GM12878 (cell line): ENCODE results near the gene ATP7A. TPM values are rescaled to one million over a fixed set of nuclear protein-coding genes. Genes with fewer than 3 reads are reported as not detected.

Source experiments
- polyA plus RNA-seq, 11 experiments: library from polyadenylated mRNA; depleted of rRNA in 4 of 11; unstranded in 6 of 11; stranded (reverse) in 5 of 11; fragments of >200 nt; fragmentation: Nextera tagmentation in 4 of 11; fragmentation: Illumina TruSeq in 1 of 11; extraction: Ambion mirVana in 4 of 11; extraction: Trizol in 1 of 11; gene quantifications; 1 replicate in 1 of 11; 2 replicates in 10 of 11; pipeline versions ENCODE4 v1.2.1 to v1.2.3, GENCODE V29; 2011 to 2016; ENCODE audit warnings: inconsistent platforms in 2 of 11, missing spikeins in 2 of 11, low read depth in 1 of 11
- small RNA-seq: library from RNA; depleted of rRNA; stranded (forward); fragments of <200 nt; gene quantifications from one replicate; pipeline ENCODE3, GENCODE V24; 2014
- total RNA-seq, 4 experiments: library from RNA; depleted of rRNA in 3 of 4; stranded (reverse); fragments of >200 nt in 3 of 4; fragmentation: Illumina TruSeq in 1 of 4; extraction: Trizol in 1 of 4; gene quantifications; 2 replicates each; pipeline versions ENCODE4 v1.2.1 to v1.2.3, GENCODE V29; 2013 to 2021

Gene ATP7A
- total and polyA plus RNA-seq, 10 of the 15 experiments (the other 5 are each of a cell fraction or from before 2014, with no cell fraction given), result 2.5 to 12.0 (median 7.6) TPM

Small RNAs within 50 kb of the gene (small RNA-seq; reads per million reads assigned to genes)
- gene RN7SL460P, result not detected

Other genes with a start within 250 kb of the ATP7A start
- 45.7 and 54.3 TPM in 2 replicates for gene ATRX, start 124.5 kb upstream of the ATP7A start, total RNA-seq (2014; rRNA removed)
- 44.6 and 51.8 TPM in 2 replicates for gene ATRX, start 124.5 kb upstream of the ATP7A start, total RNA-seq (2014; rRNA removed; fragmentation: Illumina TruSeq; extraction: Trizol)
- gene ATRX, start 124.5 kb upstream of the ATP7A start, total RNA-seq (2021), result 49.9 and 51.9 TPM in 2 replicates
- gene ATRX, start 124.5 kb upstream of the ATP7A start, polyA plus RNA-seq (2011; rRNA removed), result 59.4 and 85.8 TPM in 2 replicates
- 41.8 and 57.0 TPM in 2 replicates for gene ATRX, start 124.5 kb upstream of the ATP7A start, polyA plus RNA-seq (2014; fragmentation: Illumina TruSeq; extraction: Trizol)
- gene ATRX, start 124.5 kb upstream of the ATP7A start, polyA plus RNA-seq (2014; fragmentation: Nextera tagmentation; extraction: Ambion mirVana), result 10 to 100 TPM; 19.4 to 37.9 TPM
- gene ATRX, start 124.5 kb upstream of the ATP7A start, polyA plus RNA-seq (2014; rRNA removed), result 36.5 and 38.3 TPM in 2 replicates
- 10 to 100 TPM; 70.9 to 73.8 TPM for gene ATRX, start 124.5 kb upstream of the ATP7A start, polyA plus RNA-seq (2016; fragmentation: Nextera tagmentation; extraction: Ambion mirVana)
- 53.8 and 69.0 TPM in 2 replicates for gene MAGT1, start 15.3 kb upstream of the ATP7A start, total RNA-seq (2014; rRNA removed)
- gene MAGT1, start 15.3 kb upstream of the ATP7A start, total RNA-seq (2014; rRNA removed; fragmentation: Illumina TruSeq; extraction: Trizol), result 54.8 and 57.1 TPM in 2 replicates
- 36.7 and 41.8 TPM in 2 replicates for gene MAGT1, start 15.3 kb upstream of the ATP7A start, total RNA-seq (2021)
- gene MAGT1, start 15.3 kb upstream of the ATP7A start, polyA plus RNA-seq (2011; rRNA removed), result 44.6 and 55.0 TPM in 2 replicates
- gene MAGT1, start 15.3 kb upstream of the ATP7A start, polyA plus RNA-seq (2014; fragmentation: Illumina TruSeq; extraction: Trizol), result 45.3 and 48.1 TPM in 2 replicates
- gene MAGT1, start 15.3 kb upstream of the ATP7A start, polyA plus RNA-seq (2014; fragmentation: Nextera tagmentation; extraction: Ambion mirVana), result 10 to 100 TPM; 28.0 to 41.3 TPM
- 41.2 and 47.7 TPM in 2 replicates for gene MAGT1, start 15.3 kb upstream of the ATP7A start, polyA plus RNA-seq (2014; rRNA removed)
- gene MAGT1, start 15.3 kb upstream of the ATP7A start, polyA plus RNA-seq (2016; fragmentation: Nextera tagmentation; extraction: Ambion mirVana), result 10 to 100 TPM; 49.9 to 59.1 TPM
- gene COX7B, start 11.2 kb upstream of the ATP7A start, total RNA-seq (2014; rRNA removed), result 467 and 534 TPM in 2 replicates
- 691 and 726 TPM in 2 replicates for gene COX7B, start 11.2 kb upstream of the ATP7A start, total RNA-seq (2014; rRNA removed; fragmentation: Illumina TruSeq; extraction: Trizol)
- gene COX7B, start 11.2 kb upstream of the ATP7A start, total RNA-seq (2021), result 331 and 332 TPM in 2 replicates
- gene COX7B, start 11.2 kb upstream of the ATP7A start, polyA plus RNA-seq (2011; rRNA removed), result 1,589 and 1,856 TPM in 2 replicates
- 727 and 839 TPM in 2 replicates for gene COX7B, start 11.2 kb upstream of the ATP7A start, polyA plus RNA-seq (2014; fragmentation: Illumina TruSeq; extraction: Trizol)
- 1,000 to 10,000 TPM; 2,041 to 2,070 TPM for gene COX7B, start 11.2 kb upstream of the ATP7A start, polyA plus RNA-seq (2014; fragmentation: Nextera tagmentation; extraction: Ambion mirVana)
- 747 and 862 TPM in 2 replicates for gene COX7B, start 11.2 kb upstream of the ATP7A start, polyA plus RNA-seq (2014; rRNA removed)
- 1,000 to 10,000 TPM; 1,113 to 1,176 TPM for gene COX7B, start 11.2 kb upstream of the ATP7A start, polyA plus RNA-seq (2016; fragmentation: Nextera tagmentation; extraction: Ambion mirVana)
- gene PGAM4, start 58.9 kb downstream of the ATP7A start, total RNA-seq (2014; rRNA removed), result not detected in 2 replicates
- gene PGAM4, start 58.9 kb downstream of the ATP7A start, total RNA-seq (2014; rRNA removed; fragmentation: Illumina TruSeq; extraction: Trizol), result not detected in 2 replicates
- 0.44 TPM in 1 of 2 replicates, not detected in the other for gene PGAM4, start 58.9 kb downstream of the ATP7A start, total RNA-seq (2021)
- 0.29 and 0.80 TPM in 2 replicates for gene PGAM4, start 58.9 kb downstream of the ATP7A start, polyA plus RNA-seq (2011; rRNA removed)
- gene PGAM4, start 58.9 kb downstream of the ATP7A start, polyA plus RNA-seq (2014; fragmentation: Illumina TruSeq; extraction: Trizol), result 0.24 TPM in 1 of 2 replicates, not detected in the other
- gene PGAM4, start 58.9 kb downstream of the ATP7A start, polyA plus RNA-seq (2014; fragmentation: Nextera tagmentation; extraction: Ambion mirVana), result not detected
- gene PGAM4, start 58.9 kb downstream of the ATP7A start, polyA plus RNA-seq (2014; rRNA removed), result 0.14 TPM in 1 of 2 replicates, not detected in the other
- gene PGAM4, start 58.9 kb downstream of the ATP7A start, polyA plus RNA-seq (2016; fragmentation: Nextera tagmentation; extraction: Ambion mirVana), result under 1 TPM in 1 of 2 experiments, not detected in 1; 0.29 TPM
- 370 and 422 TPM in 2 replicates for gene PGK1, start 193.6 kb downstream of the ATP7A start, total RNA-seq (2014; rRNA removed)
- gene PGK1, start 193.6 kb downstream of the ATP7A start, total RNA-seq (2014; rRNA removed; fragmentation: Illumina TruSeq; extraction: Trizol), result 418 and 420 TPM in 2 replicates
- 626 and 628 TPM in 2 replicates for gene PGK1, start 193.6 kb downstream of the ATP7A start, total RNA-seq (2021)
- gene PGK1, start 193.6 kb downstream of the ATP7A start, polyA plus RNA-seq (2011; rRNA removed), result 1,825 and 2,395 TPM in 2 replicates
- gene PGK1, start 193.6 kb downstream of the ATP7A start, polyA plus RNA-seq (2014; fragmentation: Illumina TruSeq; extraction: Trizol), result 554 and 619 TPM in 2 replicates
- gene PGK1, start 193.6 kb downstream of the ATP7A start, polyA plus RNA-seq (2014; fragmentation: Nextera tagmentation; extraction: Ambion mirVana), result 100 to 1,000 TPM; 633 to 835 TPM
- 453 and 454 TPM in 2 replicates for gene PGK1, start 193.6 kb downstream of the ATP7A start, polyA plus RNA-seq (2014; rRNA removed)
- gene PGK1, start 193.6 kb downstream of the ATP7A start, polyA plus RNA-seq (2016; fragmentation: Nextera tagmentation; extraction: Ambion mirVana), result 100 to 1,000 TPM; 632 to 679 TPM
- 22.6 and 29.5 TPM in 2 replicates for gene TAF9B, start 229.0 kb downstream of the ATP7A start, total RNA-seq (2014; rRNA removed)
- gene TAF9B, start 229.0 kb downstream of the ATP7A start, total RNA-seq (2014; rRNA removed; fragmentation: Illumina TruSeq; extraction: Trizol), result 23.3 and 23.7 TPM in 2 replicates
- gene TAF9B, start 229.0 kb downstream of the ATP7A start, total RNA-seq (2021), result 14.9 and 15.4 TPM in 2 replicates
- 22.0 and 26.7 TPM in 2 replicates for gene TAF9B, start 229.0 kb downstream of the ATP7A start, polyA plus RNA-seq (2011; rRNA removed)
- gene TAF9B, start 229.0 kb downstream of the ATP7A start, polyA plus RNA-seq (2014; fragmentation: Illumina TruSeq; extraction: Trizol), result 28.9 and 40.5 TPM in 2 replicates
- 10 to 100 TPM; 19.0 to 20.8 TPM for gene TAF9B, start 229.0 kb downstream of the ATP7A start, polyA plus RNA-seq (2014; fragmentation: Nextera tagmentation; extraction: Ambion mirVana)
- gene TAF9B, start 229.0 kb downstream of the ATP7A start, polyA plus RNA-seq (2014; rRNA removed), result 15.4 and 15.7 TPM in 2 replicates
- gene TAF9B, start 229.0 kb downstream of the ATP7A start, polyA plus RNA-seq (2016; fragmentation: Nextera tagmentation; extraction: Ambion mirVana), result 10 to 100 TPM; 41.5 to 42.5 TPM